Tibial nerve (tissue), 3 donors: ENCODE data around the gene WDR81.

ENCODE experiments used
- CTCF ChIP-seq, 5 experiments: fragments of 200-600 bp in 3 of 5; fragments of 450-650 bp in 2 of 5; sonication (generic) in 3 of 5; IDR thresholded peaks; one replicate each; pipeline ENCODE4 v1.5.1; 2016 to 2019; ENCODE audit warnings: antibody characterized with exemption in 5 of 5, mild to moderate bottlenecking in 3 of 5, moderate library complexity in 2 of 5
- POLR2A ChIP-seq, 2 donors: fragments of 450-650 bp; IDR thresholded peaks; one replicate each; pipeline ENCODE4 v1.6.1; 2017; ENCODE audit warnings: antibody characterized with exemption in 2 of 2, mild to moderate bottlenecking in 2 of 2, moderate library complexity in 2 of 2

- TF ChIP-seq CTCF (IDR thresholded peaks at IDR 0.05) = no peak
- no peak for TF ChIP-seq POLR2A (IDR thresholded peaks at IDR 0.05)
Observed at GRCh38 chr17:1743088-1743439, 18.6 kb downstream of the WDR81 start.
